HepG2 (cell line): ENCODE results near the gene NRG3. TPM values are rescaled to one million over a fixed set of nuclear protein-coding genes. Genes with fewer than 3 reads are reported as not detected.

Source experiments
- ATAC-seq: fragments of 200-7000 bp; cut with Tn5 transposase; 3 replicates; pipeline ENCODE4 v1.9.1; 2020; ENCODE audit warnings: mild to moderate bottlenecking, moderate library complexity
- BruUV-seq: library from RNA; stranded (reverse); fragments of 400-500 nt; replicated peaks from 2 replicates; lab custom pipeline; 2021; lab: Mats Ljungman, UMichigan
- CTCF ChIA-PET: fragments of 300-600 bp; formaldehyde crosslinking; extraction: SDS; loops from one replicate; lab custom pipeline; 2021; ENCODE audit warnings: low total read pairs, inconsistent platforms, low intra/inter-chr PET ratio; lab: Yijun Ruan, JAX
- POLR2A ChIA-PET: fragments of 350-600 bp; sonication (Branson Sonifier 250); formaldehyde crosslinking; loops from one replicate; lab custom pipeline; 2020; ENCODE audit warnings: antibody characterized with exemption, inconsistent platforms; lab: Yijun Ruan, JAX
- DNase-seq: peaks from one replicate; pipeline ENCODE4 v3.0.0-alpha.2; 2015; ENCODE audit warnings: low spot score
- FAIRE-seq: peaks from 3 replicates; lab custom pipeline; 2011; peaks lifted over from hg19 to GRCh38; lab: Jason Lieb, UNC
- H2AFZ ChIP-seq: one replicate; pipeline ENCODE4 v1.6.1; 2011; ENCODE audit warnings: low read length, inconsistent platforms
- H3K27ac ChIP-seq: fragments of 300-600 bp; 3 replicates; pipeline ENCODE4 v1.8.0; 2011; ENCODE audit warnings: mixed run types, mild to moderate bottlenecking, mixed read lengths, low read length, inconsistent platforms; ENCODE audit not compliant: insufficient read depth; ENCODE audit errors: extremely low read length
- H3K27me3 ChIP-seq, 2 experiments: fragments of 200-600 bp in 1 of 2; 2 replicates in 1 of 2; 3 replicates in 1 of 2; pipeline versions ENCODE4 v1.6.0 to v1.8.0; 2011; ENCODE audit warnings: low read length in 2 of 2, mild to moderate bottlenecking in 2 of 2, moderate library complexity in 2 of 2, inconsistent platforms in 1 of 2; ENCODE audit not compliant: insufficient read depth in 2 of 2, control insufficient read depth in 1 of 2
- H3K36me3 ChIP-seq, 2 experiments: fragments of 200-600 bp in 1 of 2; replicated peaks in 1 of 2; 2 replicates in 1 of 2; 3 replicates in 1 of 2; pipeline versions ENCODE4 v1.5.1 to v1.8.0; 2011; ENCODE audit warnings: low read length in 2 of 2, inconsistent platforms in 1 of 2; ENCODE audit not compliant: insufficient read depth in 2 of 2, control insufficient read depth in 1 of 2
- H3K4me1 ChIP-seq: 2 replicates; pipeline ENCODE4 v1.5.1; 2012; ENCODE audit warnings: low read length, inconsistent platforms; ENCODE audit not compliant: insufficient read depth
- H3K4me2 ChIP-seq: 2 replicates; pipeline ENCODE4 v1.6.0; 2011; ENCODE audit warnings: low read depth, low read length, inconsistent platforms
- H3K4me3 ChIP-seq, 3 experiments: fragments of 200-600 bp in 1 of 3; sonication (generic), shearing (Covaris generic) in 1 of 3; replicated peaks in 1 of 3; 2 replicates each; pipeline ENCODE4 v1.5.1; 2011 to 2016; ENCODE audit warnings: low read length in 3 of 3, inconsistent platforms in 2 of 3, low read depth in 2 of 3, mild to moderate bottlenecking in 2 of 3, control low read depth in 1 of 3, mixed read lengths in 1 of 3; ENCODE audit not compliant: insufficient read depth in 1 of 3
- H3K79me2 ChIP-seq: one replicate; pipeline ENCODE4 v1.6.1; 2011; ENCODE audit warnings: low read length, inconsistent platforms; ENCODE audit not compliant: insufficient read depth
- H3K9ac ChIP-seq: 2 replicates; pipeline ENCODE4 v1.6.0; 2011; ENCODE audit warnings: mild to moderate bottlenecking, low read depth, low read length, inconsistent platforms; ENCODE audit not compliant: insufficient read depth
- H3K9me3 ChIP-seq: 2 replicates; pipeline ENCODE4 v1.5.1; 2012; ENCODE audit warnings: mild to moderate bottlenecking, low read length
- H4K20me1 ChIP-seq: 2 replicates; pipeline ENCODE4 v1.6.0; 2011; ENCODE audit warnings: inconsistent platforms, mild to moderate bottlenecking, low read length, moderate library complexity; ENCODE audit not compliant: insufficient read depth
- MATR3 ChIP-seq: sonication (generic); formaldehyde crosslinking; IDR thresholded peaks from 2 replicates; pipeline ENCODE4 v1.4.0; 2020; ENCODE audit warnings: missing genetic modification reagents
- MYPOP ChIP-seq: sonication (generic); formaldehyde crosslinking; IDR thresholded peaks from 2 replicates; pipeline ENCODE4 v1.8.1; 2023; ENCODE audit warnings: mild to moderate bottlenecking, moderate library complexity, missing genetic modification reagents
- PCBP1 ChIP-seq: fragments of 200-400 bp; formaldehyde crosslinking; IDR thresholded peaks from 2 replicates; pipeline ENCODE4 v1.6.1; 2017; ENCODE audit warnings: mild to moderate bottlenecking, low read depth, low read length, borderline replicate concordance
- RERE ChIP-seq: IDR thresholded peaks from 2 replicates; pipeline ENCODE4 v1.6.1; 2016; ENCODE audit warnings: low read depth, missing genetic modification reagents, missing compliant biosample characterization
- ZNF772 ChIP-seq: sonication (generic); formaldehyde crosslinking; IDR thresholded peaks from 2 replicates; pipeline ENCODE4 v1.5.0; 2020; ENCODE audit warnings: mild to moderate bottlenecking, missing genetic modification reagents
- WGBS: methylation state at CpG from one replicate; pipeline ENCODE4 v1.1.6; 2017; ENCODE audit warnings: low lambda C conversion rate; 5-methylcytosine and 5-hydroxymethylcytosine counted together
- in situ Hi-C: cut with HindIII; loops from 2 replicates; pipeline ENCODE4 v1.10.0; 2017; ENCODE audit warnings: low pct_unique_long_range_greater_than_20kb; ENCODE audit not compliant: extremely low pct_ligation_motif_present
- intact Hi-C: fragments of 100-400 bp; cut with micrococcal nuclease; formaldehyde crosslinking; loops from one replicate; pipeline ENCODE4 v1.10.0; 2022; ENCODE audit not compliant: unreplicated experiment
- polyA plus RNA-seq, 8 experiments: library from polyadenylated mRNA; depleted of rRNA in 3 of 8; stranded (reverse) in 7 of 8; unstranded in 1 of 8; fragments of >200 nt; fragmentation: Illumina TruSeq in 4 of 8; extraction: Trizol in 4 of 8; gene quantifications; 2 replicates each; pipeline versions ENCODE4 v1.2.1 to v1.2.3, GENCODE V29; 2011 to 2016; ENCODE audit warnings: low read depth in 4 of 8, missing spikeins in 1 of 8, mixed read lengths in 1 of 8; ENCODE audit not compliant: insufficient read depth in 1 of 8
- total RNA-seq, 5 experiments: library from RNA; depleted of rRNA; stranded (reverse); fragments of >200 nt; fragmentation: Illumina TruSeq; extraction: Trizol; gene quantifications; 2 replicates each; pipeline ENCODE4 v1.2.3, GENCODE V29; 2016; ENCODE audit warnings: low read depth in 1 of 5

NRG3 gene
- total and polyA plus RNA-seq, 2 of the 13 experiments (the other 11 are each of a cell fraction or from before 2014, with no cell fraction given) = not detected

- ATAC-seq = no peak
- no TSS peak for BruUV-seq
- H3K27ac ChIP-seq = no peak overlapping the region
- POLR2A ChIA-PET = no interaction called here
- DNase-seq = no peak
- no peak overlapping the region for H3K9ac ChIP-seq
- CTCF ChIA-PET = no interaction called here
- intact Hi-C loops (no loop called here), in situ Hi-C loops (no loop called here)
- H3K36me3 ChIP-seq = no peaks in the 10 kb centered on the region
- H3K4me2 ChIP-seq = no peak overlapping the region
- WGBS = 52% methylated on average over 5 of the region's 5 CpGs
- H4K20me1 ChIP-seq = no peaks in the 10 kb centered on the region
- H3K9me3 ChIP-seq = peaks cover 85% of the 10 kb centered on the region
- no peaks in the 10 kb centered on the region for H3K4me1 ChIP-seq
- H3K4me3 ChIP-seq = no peak overlapping the region
- no peak overlapping the region for H2AFZ ChIP-seq
- H3K27me3 ChIP-seq = no peaks in the 10 kb centered on the region; a peak in 1 of 5 replicates
- TF ChIP-seq ZNF772 (no peak), PCBP1 (no peak), MATR3 (no peak), MYPOP (no peak)
- FAIRE-seq = no peak
- H3K79me2 ChIP-seq = no peaks in the 10 kb centered on the region
Measured at GRCh38 chr10:82622479-82622878, 747.5 kb downstream of the NRG3 start.

- intact Hi-C loops = no loop called here
- FAIRE-seq (no peak), ATAC-seq (no peak), DNase-seq (no peak)
- in situ Hi-C loops = no loop called here
- Histone ChIP-seq H3K36me3 (no peaks in the 10 kb centered on the region), H4K20me1 (no peaks in the 10 kb centered on the region), H2AFZ (no peak overlapping the region), H3K9ac (no peak overlapping the region), H3K27ac (no peak overlapping the region), H3K27me3 (no peaks in the 10 kb centered on the region; a peak in 1 of 5 replicates), H3K4me3 (no peak overlapping the region), H3K9me3 (peaks cover 89% of the 10 kb centered on the region), H3K79me2 (no peaks in the 10 kb centered on the region), H3K4me1 (no peaks in the 10 kb centered on the region), H3K4me2 (no peak overlapping the region)
- ChIA-PET POLR2A (no interaction called here), CTCF (no interaction called here)
- no TSS peak for BruUV-seq
- no peak for TF ChIP-seq RERE (CRISPR knock-in tag)
- TF ChIP-seq, all 625 proteins: peak for 0
Measured at GRCh38 chr10:82625512-82626189, 750.7 kb downstream of the NRG3 start.
